Gastroesophageal sphincter (tissue), 2 donors: Measurements from ENCODE around the gene LRIG3.

Source experiments
- EP300 ChIP-seq: sonication (generic); formaldehyde crosslinking; IDR thresholded peaks from one replicate; pipeline ENCODE4 v1.6.1; 2017; ENCODE audit warnings: antibody characterized with exemption, mild to moderate bottlenecking
- POLR2A ChIP-seq, 2 donors: fragments of 450-650 bp; IDR thresholded peaks; one replicate each; pipeline ENCODE4 v1.6.1; 2017; ENCODE audit warnings: antibody characterized with exemption in 2 of 2, mild to moderate bottlenecking in 2 of 2, moderate library complexity in 1 of 2

DNA sequence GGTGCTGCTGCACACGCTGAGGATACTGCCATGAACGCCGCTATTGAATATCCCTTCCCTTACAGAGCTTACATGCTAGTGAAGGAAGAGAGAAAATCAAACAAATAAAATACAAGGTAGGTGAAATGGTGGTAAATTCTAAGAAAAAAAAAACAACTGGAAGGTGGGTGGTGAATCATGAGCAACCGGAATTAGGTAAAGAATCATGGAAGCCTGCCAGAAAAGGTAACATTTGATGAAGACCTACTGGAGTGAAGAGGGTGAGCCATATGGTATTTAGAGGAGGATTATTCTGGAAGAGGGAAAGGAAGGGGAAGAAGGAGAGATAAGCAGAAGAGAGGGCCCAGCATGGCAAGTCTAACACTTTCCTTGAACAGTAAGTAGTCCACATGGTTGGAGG is 76.1 kb downstream of the LRIG3 start:
- TF ChIP-seq EP300 (no peak), POLR2A (IDR thresholded peaks at IDR 0.05) (no peak)
